ENCODE data around the gene ESR1.
"Not testable (repeated sequence)": the region's sequence is repeated elsewhere in the genome, so short reads cannot be mapped to it uniquely, and the experiment has no call there.

ESR1 gene

GRCh38 chr6:151993364-151993763, 185.9 kb downstream of the ESR1 start:
- no peak for FAIRE-seq

DNA sequence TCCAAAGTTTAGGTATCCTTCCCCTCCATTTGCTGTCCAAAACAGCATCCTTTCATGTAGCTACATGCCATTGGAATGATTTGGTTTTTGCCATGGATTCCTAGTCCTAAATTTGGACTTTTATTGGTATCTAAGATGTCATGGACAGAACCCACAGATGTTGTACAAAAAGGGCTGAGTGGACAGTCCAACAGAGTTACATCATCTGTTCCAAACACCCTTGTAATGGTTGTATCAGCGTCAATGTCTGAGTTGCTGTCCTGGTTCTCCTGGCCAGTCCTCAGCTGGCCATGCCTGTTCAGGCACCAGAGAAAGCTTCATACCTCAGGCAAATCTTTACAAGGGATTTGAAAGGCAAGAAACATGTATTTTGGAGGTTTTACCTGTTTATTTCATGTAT, 191.3 kb downstream of the ESR1 start:
- FAIRE-seq = no peak

DNA sequence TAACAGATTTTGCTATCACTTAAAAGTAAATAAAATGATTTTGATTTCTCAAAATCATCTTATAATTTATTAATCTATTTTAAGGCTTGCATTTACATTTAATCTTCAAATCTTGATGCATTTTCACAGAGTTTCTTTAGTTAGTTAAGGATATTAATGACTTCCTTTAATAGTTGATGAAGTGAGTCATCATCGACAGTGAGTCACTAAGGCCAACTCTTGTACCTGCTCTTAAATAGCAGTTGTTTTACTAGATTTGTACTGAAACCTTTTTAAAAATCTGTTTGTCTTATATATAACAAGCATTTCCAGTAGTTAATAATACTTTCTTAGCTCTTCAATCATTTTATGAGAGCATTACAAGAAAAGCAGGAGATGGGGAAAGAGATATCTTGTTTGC, 191.7 kb downstream of the ESR1 start:
- FAIRE-seq = peak; percentile 70

- no peak for FAIRE-seq
Observed at GRCh38 chr6:152001408-152001807, 193.9 kb downstream of the ESR1 start.

DNA sequence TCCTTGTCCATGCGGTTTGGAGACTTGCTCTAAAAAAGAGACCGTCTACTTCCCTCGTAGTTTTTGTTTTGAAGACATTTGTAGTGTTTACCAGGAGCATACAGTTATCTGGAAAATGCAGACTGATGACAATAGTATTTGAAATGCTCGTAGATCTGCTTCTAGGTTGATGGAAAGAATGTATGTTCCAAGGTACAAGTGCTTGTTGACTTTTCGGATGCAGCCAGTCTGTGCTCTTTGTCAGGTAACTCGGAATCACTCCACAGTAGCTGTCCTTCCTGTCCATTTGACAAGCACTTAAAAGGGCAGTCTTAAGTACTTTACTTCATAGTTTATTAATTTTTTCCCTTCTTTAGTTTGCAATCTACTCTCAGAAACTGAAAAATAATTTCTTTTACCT, 194.8 kb downstream of the ESR1 start:
- FAIRE-seq = no peak

- no peak for FAIRE-seq
Observed at GRCh38 chr6:152004036-152004566, 196.6 kb downstream of the ESR1 start.

- no peak for FAIRE-seq
Observed at GRCh38 chr6:152004896-152005295, 197.4 kb downstream of the ESR1 start.

GRCh38 chr6:152008779-152009178, 201.3 kb downstream of the ESR1 start:
- no peak for FAIRE-seq

GRCh38 chr6:152012227-152012626, 204.7 kb downstream of the ESR1 start:
- no peak for FAIRE-seq

DNA sequence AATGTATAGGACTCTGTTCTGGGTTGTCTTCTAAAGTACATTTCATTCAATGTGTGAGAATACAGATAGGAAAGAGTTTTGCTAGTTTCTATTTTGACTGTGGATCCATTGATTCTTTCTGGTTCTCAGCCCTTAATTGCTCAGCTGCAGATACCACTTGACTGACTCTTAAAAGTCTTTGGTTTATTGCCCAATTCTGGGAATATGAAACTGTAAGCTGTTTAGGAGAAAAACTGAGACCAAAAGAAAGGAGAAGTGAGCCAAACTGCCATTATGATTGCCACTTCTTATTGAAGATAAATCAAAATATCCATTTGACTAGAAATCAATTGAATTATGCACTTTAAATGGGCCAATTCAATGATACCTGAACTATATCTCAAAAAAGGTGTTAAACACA, 211.4 kb downstream of the ESR1 start:
- FAIRE-seq = no peak

DNA sequence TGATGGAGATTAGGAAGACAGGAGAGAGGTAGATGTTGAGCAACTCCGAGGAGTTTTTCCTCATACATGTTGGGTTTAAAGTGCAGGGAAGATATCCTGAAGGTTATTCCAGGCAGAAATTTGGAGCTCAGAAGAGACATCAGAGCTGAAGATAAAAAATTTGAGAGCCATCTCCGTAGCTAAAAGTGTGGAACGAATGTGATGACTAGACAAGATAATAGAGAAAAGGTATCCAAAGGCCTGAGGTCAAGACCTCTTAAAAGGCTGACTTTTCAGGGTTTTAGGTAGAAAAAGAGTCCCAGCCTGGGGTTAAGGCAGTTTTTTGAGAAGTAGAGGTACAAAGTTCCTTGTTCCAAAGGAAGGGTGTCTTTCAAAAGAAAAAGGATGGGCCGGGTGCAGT, 214.8 kb downstream of the ESR1 start:
- no peak for FAIRE-seq

GRCh38 chr6:152023613-152024012, 216.1 kb downstream of the ESR1 start:
- no peak for FAIRE-seq

GRCh38 chr6:152026291-152026690, 218.8 kb downstream of the ESR1 start:
- peak; percentile 93 for FAIRE-seq

GRCh38 chr6:152026744-152027143, 219.3 kb downstream of the ESR1 start:
- not testable (repeated sequence) for FAIRE-seq

DNA sequence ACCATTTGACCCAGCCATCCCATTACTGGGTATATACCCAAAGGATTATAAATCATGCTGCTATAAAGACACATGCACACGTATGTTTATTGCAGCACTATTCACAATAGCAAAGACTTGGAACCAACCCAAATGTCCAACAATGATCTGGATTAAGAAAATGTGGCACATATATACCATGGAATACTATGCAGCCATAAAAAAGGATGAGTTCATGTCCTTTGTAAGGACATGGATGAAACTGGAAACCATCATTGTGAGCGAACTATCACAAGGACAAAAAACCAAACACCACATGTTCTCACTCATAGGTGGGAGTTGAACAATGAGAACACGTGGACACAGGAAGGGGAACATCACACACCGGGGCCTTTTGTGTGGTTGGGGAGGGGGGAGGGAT, 226.3 kb downstream of the ESR1 start:
- FAIRE-seq = not testable (repeated sequence)

- FAIRE-seq = no peak
Observed at GRCh38 chr6:152034631-152035030, 227.1 kb downstream of the ESR1 start.

DNA sequence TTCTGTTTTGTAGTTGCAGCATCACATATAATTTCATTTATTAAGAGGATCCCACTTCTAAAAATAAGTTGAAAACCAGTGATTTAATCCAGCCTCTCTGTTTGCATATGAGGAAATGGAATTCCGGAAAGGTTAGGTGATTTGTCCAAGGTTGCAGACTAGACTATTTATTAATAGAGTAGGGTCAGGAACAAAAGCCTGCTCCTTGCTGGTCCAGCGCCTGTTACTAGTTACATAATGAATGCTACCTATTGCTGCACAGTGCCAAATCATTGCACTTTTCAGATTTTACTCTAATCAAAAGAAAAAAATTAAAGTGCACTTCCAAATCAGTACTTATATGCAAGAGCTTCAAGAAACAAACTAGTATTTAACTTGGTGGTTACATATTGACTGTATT, 238.6 kb downstream of the ESR1 start:
- no peak for FAIRE-seq

DNA sequence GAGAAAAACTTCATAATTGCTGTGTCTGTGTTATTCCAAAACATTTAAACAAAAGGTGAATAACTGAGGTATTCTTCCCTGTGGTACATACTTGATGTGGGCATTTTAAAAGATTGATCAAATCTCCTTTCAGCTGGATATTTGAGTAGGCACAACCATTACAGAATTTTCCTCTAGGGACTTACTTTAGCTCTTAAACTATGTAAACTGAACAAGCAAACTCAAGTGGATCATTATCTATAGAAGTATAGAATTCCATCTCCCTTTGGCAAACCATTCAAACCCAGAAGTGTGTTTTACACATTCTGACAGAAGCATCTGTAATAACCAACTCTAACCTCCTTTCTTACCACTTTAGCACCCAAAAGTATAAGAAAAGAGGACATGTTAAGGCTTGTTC, 241.4 kb downstream of the ESR1 start:
- no peak for FAIRE-seq

DNA sequence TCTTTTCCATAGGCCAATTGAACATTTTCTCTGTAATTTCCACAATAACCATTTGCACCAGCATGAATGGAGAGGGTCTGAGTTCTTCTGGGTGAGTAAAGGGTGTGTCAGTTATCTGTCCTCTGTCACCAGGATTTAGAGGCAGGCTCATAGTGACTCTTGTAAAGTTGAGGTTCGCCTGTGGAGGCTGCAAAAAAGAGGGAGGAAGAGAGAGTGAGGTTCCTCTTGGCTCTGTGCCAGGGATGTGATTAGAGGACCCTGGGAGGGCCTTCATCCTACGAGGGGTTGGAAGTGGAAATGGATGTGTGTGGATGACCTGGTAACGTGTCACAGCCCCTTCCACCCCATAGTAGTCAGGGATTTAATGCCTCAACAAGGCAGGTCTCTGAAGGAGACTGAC, 242.0 kb downstream of the ESR1 start:
- FAIRE-seq = no peak

DNA sequence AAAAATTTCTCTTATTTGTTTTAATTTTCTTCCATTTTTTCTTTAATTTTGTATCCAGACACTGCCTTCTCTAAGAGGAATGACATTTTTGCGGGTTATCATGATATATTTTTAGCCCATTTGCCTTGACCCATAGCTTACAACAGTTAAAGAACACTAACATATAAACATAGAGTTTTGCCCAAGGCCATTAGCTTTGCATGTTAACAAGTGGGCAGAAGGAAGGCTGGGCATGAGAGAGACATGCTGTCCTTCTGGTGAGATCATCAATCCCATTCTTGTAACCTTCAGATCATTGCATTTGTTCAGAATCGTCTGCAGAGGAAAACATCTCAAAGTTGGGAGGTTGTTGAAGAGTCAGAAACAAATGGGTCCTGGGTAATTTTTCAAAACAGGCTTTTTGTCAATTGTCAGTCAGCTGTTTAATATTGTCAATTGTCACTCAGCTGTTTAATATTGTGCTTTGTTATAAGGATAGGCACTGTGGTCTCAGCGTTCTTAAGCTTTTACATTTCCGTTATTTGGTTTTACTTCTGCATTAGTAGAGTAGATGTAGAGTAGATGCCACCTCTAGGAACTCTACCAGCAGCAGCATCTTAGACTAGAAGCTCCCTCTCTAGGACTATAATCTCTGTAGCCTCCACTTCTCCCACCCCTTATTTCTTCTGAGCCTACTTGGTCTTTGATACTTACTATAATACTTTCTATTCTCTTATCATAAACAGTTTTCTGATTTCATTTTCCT, 243.1 kb downstream of the ESR1 start:
- no peak for FAIRE-seq

- no peak for FAIRE-seq
Observed at GRCh38 chr6:152052061-152052460, 244.6 kb downstream of the ESR1 start.

DNA sequence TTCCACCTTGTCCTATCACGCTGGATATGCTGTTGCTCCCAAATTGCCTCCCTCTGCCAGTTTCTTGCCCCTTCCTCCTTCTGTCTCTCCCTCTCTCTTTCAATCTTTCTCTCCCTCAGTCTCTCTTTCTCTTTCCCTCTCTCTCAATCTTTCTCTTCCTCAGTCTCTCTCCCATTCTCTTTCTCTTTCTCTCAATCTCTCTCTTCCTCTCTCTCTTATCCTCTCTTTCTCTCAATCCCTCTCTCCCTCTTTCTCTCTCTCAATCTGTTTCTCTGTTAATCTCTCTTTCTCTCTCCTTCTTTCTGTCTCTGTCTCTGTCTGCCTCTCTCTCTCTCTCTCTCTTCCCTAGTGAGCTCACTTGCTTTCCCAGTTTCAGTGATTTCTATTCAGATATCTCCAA, 245.8 kb downstream of the ESR1 start:
- no peak for FAIRE-seq

DNA sequence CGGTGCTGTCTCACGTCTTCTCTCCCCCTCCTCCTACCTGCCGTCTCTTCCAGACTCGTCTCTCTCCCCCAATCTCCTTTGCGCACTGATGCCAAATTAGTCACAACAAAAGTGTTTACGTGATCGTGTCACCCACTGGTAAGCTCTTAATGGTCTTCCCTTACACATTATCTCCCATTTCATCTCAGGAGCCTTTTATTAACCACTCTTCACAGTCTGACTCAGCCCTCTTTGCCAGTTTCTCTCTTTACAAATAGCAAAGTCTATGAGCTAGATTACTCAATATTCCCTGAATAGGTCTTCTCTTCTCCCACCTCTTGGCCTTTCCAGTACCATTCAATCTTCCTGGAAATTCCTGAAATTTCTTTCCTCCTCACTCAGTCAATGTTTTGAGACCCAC, 247.0 kb downstream of the ESR1 start:
- FAIRE-seq = no peak

DNA sequence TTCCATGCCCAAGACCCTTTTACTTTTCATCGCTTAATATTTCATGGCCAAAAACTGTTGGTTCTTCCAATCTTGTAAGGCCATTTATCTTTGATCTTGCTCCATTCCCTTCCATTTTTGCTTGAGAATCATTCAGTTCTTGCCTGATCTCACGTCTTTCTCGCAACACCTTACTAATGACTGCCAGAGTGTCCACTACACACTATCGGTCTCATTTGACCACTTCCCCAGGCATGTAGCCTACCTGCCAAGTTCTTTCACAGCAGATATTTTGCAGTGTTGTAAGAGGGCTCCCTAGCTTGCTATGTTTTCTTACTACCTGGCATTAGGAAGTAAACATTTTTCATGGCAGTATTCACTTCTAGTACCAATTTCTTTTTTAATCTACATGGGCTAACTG, 248.0 kb downstream of the ESR1 start:
- no peak for FAIRE-seq
